Measurements from ENCODE around the gene TIFAB.

Gene TIFAB

DNA sequence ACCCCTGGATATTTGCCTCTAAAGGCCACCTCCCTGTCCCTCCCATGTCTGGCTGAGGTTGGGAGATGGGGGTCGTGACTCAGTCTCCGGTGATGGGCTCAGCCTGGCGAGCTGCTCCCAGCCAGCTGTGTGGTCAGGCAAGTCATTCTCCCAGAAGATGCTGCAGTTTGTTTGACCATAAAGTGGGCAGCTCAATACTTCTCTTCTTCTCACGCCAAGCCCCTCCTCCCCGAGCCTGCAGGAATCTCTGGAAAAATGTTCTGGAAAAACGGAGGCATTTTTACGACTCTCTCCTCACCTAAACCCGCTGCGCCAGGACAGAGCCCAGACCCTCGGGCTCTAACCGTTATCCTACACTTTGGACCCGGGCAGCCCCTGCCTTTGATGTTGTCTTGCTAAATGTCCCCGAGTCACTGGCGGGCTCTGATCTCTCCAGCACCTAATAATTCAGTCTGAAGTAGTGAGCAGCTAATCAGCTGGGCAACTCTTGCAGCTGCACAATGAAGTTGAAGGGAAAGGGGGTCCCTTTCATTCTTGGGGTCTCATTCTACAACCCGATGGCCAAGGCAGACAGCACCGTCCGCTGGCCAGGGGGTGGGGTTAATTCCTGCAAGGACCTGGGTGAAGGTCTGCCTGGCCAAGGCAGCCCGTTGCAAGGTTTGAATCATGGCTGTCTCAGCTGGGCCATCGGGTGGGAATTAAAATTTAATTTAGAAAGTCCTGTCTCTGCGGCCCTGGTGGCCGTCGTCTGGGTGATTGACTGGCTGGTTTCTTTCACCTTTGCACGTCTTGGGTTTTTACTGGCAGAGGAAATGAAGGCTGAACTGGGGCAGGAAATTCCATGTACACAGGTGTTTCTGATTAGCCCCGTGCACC lies 17.3 kb downstream of the TIFAB start:
- H3K9me3 ChIP-seq: no peaks in the 10 kb centered on the region
- H3K27ac ChIP-seq: peak overlapping the region; percentile 51
- no peak overlapping the region for H3K4me3 ChIP-seq (ENCODE audit: low read depth in 1 of 2, low read length in 1 of 2)
- TF ChIP-seq, protein P1, sequence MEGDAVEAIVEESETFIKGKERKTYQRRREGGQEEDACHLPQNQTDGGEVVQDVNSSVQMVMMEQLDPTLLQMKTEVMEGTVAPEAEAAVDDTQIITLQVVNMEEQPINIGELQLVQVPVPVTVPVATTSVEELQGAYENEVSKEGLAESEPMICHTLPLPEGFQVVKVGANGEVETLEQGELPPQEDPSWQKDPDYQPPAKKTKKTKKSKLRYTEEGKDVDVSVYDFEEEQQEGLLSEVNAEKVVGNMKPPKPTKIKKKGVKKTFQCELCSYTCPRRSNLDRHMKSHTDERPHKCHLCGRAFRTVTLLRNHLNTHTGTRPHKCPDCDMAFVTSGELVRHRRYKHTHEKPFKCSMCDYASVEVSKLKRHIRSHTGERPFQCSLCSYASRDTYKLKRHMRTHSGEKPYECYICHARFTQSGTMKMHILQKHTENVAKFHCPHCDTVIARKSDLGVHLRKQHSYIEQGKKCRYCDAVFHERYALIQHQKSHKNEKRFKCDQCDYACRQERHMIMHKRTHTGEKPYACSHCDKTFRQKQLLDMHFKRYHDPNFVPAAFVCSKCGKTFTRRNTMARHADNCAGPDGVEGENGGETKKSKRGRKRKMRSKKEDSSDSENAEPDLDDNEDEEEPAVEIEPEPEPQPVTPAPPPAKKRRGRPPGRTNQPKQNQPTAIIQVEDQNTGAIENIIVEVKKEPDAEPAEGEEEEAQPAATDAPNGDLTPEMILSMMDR (IDR thresholded peaks at IDR 0.05): no peak
- H3K4me1 ChIP-seq (ENCODE audit: control insufficient read depth in 1 of 2, insufficient read depth in 1 of 2, low read depth in 1 of 2, low read length in 1 of 2): peaks cover 30 to 31% of the 10 kb centered on the region in 2 experiments
- no peaks in the 10 kb centered on the region for H3K36me3 ChIP-seq
- H3K27me3 ChIP-seq: no peaks in the 10 kb centered on the region

DNA sequence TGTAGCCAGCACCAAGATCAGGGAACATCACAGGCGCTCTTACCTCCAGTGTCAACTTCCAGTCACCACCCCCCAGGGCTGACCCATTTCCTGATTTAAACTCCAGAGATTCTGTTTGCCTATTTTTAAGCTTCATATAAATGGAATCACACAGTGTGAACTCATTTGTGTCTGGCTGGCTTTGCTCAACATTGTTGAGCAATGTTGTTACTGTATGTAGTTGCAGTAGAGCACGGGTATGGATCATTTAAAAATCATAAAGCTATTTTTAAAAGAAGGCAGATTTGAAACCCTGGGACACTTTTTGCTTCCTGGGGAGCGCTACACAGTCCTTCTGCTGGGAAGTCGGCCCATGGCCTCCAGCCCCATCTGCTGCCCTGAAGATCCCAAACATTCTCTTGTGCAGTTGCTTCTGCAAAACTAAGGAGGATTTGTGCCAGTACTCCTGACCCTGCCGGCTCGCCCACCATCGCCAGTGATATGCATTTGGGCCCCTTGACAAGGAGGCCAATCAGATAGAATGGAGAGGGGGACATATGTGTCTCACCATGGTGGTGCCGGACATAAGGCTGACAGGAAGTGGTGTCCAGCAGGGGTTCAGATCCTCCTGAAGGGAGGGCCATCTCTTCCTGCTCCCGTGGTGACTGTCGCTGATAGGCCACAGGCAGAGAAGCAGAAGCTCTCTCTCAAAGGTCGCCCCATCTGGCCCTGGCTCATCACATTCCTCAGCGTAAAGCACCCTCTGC lies 18.3 kb downstream of the TIFAB start:
- Histone ChIP-seq H3K36me3 (no peaks in the 10 kb centered on the region), H3K4me1 (ENCODE audit: control insufficient read depth in 1 of 2, insufficient read depth in 1 of 2, low read depth in 1 of 2, low read length in 1 of 2) (peaks cover 30 to 31% of the 10 kb centered on the region in 2 experiments), H3K9me3 (no peaks in the 10 kb centered on the region), H3K4me3 (ENCODE audit: low read depth in 1 of 2, low read length in 1 of 2) (no peak overlapping the region), H3K27ac (peak overlapping the region; percentile 51), H3K27me3 (no peaks in the 10 kb centered on the region)
- TF ChIP-seq, protein P1 (IDR thresholded peaks at IDR 0.05): no peak

DNA sequence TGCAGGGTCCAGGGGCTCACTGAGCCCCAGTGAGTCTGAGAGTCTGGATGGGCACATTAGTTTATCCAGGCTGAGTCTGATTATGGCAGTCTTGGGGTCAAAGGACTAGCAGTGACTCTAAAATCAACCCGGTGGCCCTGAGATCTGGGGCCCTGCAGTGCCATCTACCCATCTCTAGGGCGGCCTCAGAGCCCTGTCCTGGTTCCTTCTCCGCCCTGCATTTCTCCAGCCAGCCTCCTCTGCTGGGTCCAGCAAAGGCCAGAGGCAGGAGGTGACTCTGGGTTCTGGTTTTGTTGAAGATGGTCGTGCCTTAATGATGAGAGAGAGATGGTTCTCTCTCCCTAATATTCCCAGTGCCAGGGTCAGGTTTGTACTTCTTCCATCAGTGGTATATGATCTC lies 20.0 kb downstream of the TIFAB start:
- H3K4me3 ChIP-seq (ENCODE audit: low read depth in 1 of 2, low read length in 1 of 2): no peak overlapping the region
- H3K36me3 ChIP-seq: no peaks in the 10 kb centered on the region
- H3K27me3 ChIP-seq: no peaks in the 10 kb centered on the region
- no peak overlapping the region for H3K27ac ChIP-seq
- H3K4me1 ChIP-seq (ENCODE audit: control insufficient read depth in 1 of 2, insufficient read depth in 1 of 2, low read depth in 1 of 2, low read length in 1 of 2): peaks cover 26 to 27% of the 10 kb centered on the region in 2 experiments
- H3K9me3 ChIP-seq: no peaks in the 10 kb centered on the region
- TF ChIP-seq, protein P1 (IDR thresholded peaks at IDR 0.05): no peak

DNA sequence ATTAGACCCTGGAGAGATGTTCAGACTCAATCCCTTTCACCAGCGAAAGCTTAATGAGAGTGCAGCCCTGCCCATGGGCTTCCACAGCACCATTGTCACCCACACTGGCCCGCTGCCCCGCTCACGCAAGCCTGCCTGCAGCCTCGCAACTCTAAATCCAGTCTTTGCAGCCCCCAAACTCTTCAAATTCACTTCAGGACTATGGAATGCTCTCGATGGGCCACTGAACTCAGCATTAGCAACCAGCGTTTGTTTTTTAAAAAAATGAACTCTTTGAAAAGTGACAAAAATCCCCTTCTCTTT lies 22.1 kb downstream of the TIFAB start:
- no peaks in the 10 kb centered on the region for H3K36me3 ChIP-seq
- no peak overlapping the region for H3K4me3 ChIP-seq (ENCODE audit: low read depth in 1 of 2, low read length in 1 of 2)
- no peaks in the 10 kb centered on the region for H3K9me3 ChIP-seq
- no peaks in the 10 kb centered on the region for H3K27me3 ChIP-seq
- H3K4me1 ChIP-seq (ENCODE audit: control insufficient read depth in 1 of 2, insufficient read depth in 1 of 2, low read depth in 1 of 2, low read length in 1 of 2): peaks cover 39 to 41% of the 10 kb centered on the region in 2 experiments
- TF ChIP-seq, protein P1 (IDR thresholded peaks at IDR 0.05): no peak
- H3K27ac ChIP-seq: no peak overlapping the region

DNA sequence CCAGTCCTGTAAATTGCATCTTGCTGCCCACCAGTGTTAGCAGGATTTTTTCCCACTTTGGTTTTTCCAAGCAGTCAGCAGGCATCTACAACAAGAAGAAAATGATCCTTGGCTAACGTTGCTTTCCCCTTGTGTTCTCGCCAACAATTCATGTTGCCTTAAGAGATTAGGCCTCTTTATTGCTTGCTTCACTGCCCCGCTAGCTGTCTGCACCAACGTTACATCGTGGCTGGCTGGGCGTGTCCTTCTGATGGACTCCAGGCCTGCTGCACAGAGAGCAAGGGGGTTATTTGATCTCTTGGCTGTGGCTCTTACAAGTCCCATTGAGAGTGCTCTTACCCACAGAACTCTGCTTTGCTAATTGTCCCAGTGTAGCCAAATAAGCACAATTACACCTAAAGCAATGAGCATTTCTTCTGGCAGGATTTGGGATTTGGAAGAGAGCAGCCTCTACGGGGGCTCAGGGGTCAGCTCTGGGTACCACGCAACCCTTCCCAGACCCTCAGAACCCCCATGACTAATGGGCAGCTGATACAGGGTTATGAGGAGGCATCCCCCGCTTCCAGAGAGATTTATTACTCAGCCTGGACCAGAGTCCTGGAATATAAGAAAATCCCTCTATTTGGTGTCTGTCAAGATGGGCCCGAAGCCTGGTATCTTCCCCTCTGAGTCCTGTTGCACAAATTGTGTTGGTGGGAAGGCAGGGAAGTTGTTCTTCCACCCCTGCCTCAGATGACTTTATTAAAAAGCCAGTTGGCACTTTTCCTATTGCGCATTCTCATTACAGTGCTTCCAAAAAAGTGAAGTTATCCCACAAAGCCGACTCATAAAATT lies 22.6 kb downstream of the TIFAB start:
- Histone ChIP-seq H3K27ac (no peak overlapping the region), H3K4me3 (ENCODE audit: low read depth in 1 of 2, low read length in 1 of 2) (no peak overlapping the region), H3K27me3 (no peaks in the 10 kb centered on the region), H3K4me1 (ENCODE audit: control insufficient read depth in 1 of 2, insufficient read depth in 1 of 2, low read depth in 1 of 2, low read length in 1 of 2) (peaks cover 40 to 42% of the 10 kb centered on the region in 2 experiments), H3K9me3 (no peaks in the 10 kb centered on the region), H3K36me3 (no peaks in the 10 kb centered on the region)
- TF ChIP-seq, protein P1 (IDR thresholded peaks at IDR 0.05): no peak

Measured in neutrophil (primary cell).